Heart left ventricle (tissue), 13 donors: ENCODE results near the gene LGALS7.

Experiments used
- CTCF ChIP-seq, 12 donors: fragments of 200-600 bp; sonication (generic) in 4 of 12; IDR thresholded peaks; one replicate each; pipeline versions ENCODE4 v1.5.0 to v1.8.0; 2018 to 2022; ENCODE audit warnings: antibody characterized with exemption in 12 of 12, mild to moderate bottlenecking in 5 of 12
- POLR2A ChIP-seq, 2 donors: fragments of 450-650 bp; IDR thresholded peaks; one replicate each; pipeline ENCODE4 v1.6.1; 2017; ENCODE audit warnings: antibody characterized with exemption in 2 of 2, mild to moderate bottlenecking in 2 of 2, moderate library complexity in 2 of 2
- donor health status: ischemic (EF 13 %, LVEDD 7.1; RV severe dilation, severe dysfunction).
- donor health status: DM: no; HTN: yes; CAD: no.
- donor health status: DM: no; HTN: no; CAD: no.
- donor health status: ischemic (EF 25% LVEDD 6.9; RV normal size, moderate dysfunction).
- donor health status: ischemic (EF 25% LVEDD 5.7; RV mildly dilated, moderate dysfunction).
- donor health status: ischemic (EF 35%, LVEDD 5.7; RV mildly dilated, moderate dysfunction).
- donor health status: nonischemic (EF 11% LVEDD 7.7; RV severe dilation, severe dysfunction).
- donor health status: DM: yes; HTN: yes; CAD: no.
- donor health status: PGD.
- donor health status: ischemic (EF 29% LVEDD 5.4; RV normal size, mild dysfunction).
- donor health status: nonischemic (EF 23%, LVEDD 6.1; RV moderate dilation, normal function).

- TF ChIP-seq CTCF (IDR thresholded peaks at IDR 0.05) (no peak), POLR2A (IDR thresholded peaks at IDR 0.05) (no peak)
Measured at GRCh38 chr19:38813323-38813722, 40.0 kb upstream of the LGALS7 start.
